ENCODE measurements around the gene CFAP99. TPM values are rescaled to one million over a fixed set of nuclear protein-coding genes. Genes with fewer than 3 reads are reported as not detected.

The CFAP99 gene
- total RNA-seq, 1 donor from 2014 or later = not detected

DNA sequence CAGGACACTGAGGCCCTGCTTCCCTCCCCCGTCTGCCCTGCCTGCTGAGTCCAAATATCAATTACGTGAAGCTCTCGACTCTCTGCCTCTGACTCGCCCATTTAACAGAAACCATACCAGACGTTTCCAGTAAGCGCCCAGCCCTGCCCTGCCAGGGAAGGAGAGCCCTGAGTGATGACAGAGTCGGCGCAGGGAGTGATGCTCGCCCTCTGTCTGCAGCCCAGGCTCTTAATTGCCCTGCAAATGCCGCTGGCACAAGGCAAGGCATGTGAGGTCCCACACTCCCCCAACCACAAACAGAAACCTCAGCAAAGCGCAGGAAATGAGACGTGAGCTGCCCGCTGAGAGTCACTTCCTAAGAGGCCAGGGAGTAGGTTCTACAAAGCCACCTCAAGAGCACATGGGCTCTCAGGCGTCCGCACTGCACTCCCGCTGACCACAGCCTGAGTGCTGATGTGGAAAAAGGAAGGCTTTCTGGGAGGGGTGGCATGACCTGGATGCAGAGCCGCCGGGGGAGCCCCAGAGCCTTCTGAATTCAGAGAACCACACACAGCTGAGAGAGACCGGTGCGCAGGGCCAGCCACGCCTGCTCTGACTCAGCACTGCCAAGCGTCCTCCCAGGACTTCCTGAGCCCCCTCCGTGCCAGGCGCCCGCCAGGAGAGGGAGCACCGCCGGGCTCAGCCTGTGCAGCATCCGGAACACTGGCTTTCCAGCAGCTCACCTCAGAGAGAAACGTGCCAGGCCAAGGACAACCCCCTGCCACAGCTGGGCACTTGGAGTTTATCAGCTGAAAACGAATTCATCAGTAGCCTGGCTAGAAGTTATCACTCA is 5.7 kb upstream of the CFAP99 start:
- Mint-ChIP-seq H3K36me3 (ENCODE audit: insufficient read depth) (no peaks in the 10 kb centered on the region), H3K9me3 (ENCODE audit: low read depth) (no peaks in the 10 kb centered on the region), H3K4me3 (ENCODE audit: low read depth) (peak overlapping the region; percentile 8), H3K4me1 (ENCODE audit: low read depth) (peaks cover 9% of the 10 kb centered on the region), H3K27me3 (peaks cover 72% of the 10 kb centered on the region), H3K27ac (no peak overlapping the region)
- no peak for DNase-seq (ENCODE audit: low spot score, unreplicated experiment)
- TF ChIP-seq, protein P1, sequence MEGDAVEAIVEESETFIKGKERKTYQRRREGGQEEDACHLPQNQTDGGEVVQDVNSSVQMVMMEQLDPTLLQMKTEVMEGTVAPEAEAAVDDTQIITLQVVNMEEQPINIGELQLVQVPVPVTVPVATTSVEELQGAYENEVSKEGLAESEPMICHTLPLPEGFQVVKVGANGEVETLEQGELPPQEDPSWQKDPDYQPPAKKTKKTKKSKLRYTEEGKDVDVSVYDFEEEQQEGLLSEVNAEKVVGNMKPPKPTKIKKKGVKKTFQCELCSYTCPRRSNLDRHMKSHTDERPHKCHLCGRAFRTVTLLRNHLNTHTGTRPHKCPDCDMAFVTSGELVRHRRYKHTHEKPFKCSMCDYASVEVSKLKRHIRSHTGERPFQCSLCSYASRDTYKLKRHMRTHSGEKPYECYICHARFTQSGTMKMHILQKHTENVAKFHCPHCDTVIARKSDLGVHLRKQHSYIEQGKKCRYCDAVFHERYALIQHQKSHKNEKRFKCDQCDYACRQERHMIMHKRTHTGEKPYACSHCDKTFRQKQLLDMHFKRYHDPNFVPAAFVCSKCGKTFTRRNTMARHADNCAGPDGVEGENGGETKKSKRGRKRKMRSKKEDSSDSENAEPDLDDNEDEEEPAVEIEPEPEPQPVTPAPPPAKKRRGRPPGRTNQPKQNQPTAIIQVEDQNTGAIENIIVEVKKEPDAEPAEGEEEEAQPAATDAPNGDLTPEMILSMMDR (IDR thresholded peaks at IDR 0.05; ENCODE audit: unreplicated experiment) = peak; percentile 36

DNA sequence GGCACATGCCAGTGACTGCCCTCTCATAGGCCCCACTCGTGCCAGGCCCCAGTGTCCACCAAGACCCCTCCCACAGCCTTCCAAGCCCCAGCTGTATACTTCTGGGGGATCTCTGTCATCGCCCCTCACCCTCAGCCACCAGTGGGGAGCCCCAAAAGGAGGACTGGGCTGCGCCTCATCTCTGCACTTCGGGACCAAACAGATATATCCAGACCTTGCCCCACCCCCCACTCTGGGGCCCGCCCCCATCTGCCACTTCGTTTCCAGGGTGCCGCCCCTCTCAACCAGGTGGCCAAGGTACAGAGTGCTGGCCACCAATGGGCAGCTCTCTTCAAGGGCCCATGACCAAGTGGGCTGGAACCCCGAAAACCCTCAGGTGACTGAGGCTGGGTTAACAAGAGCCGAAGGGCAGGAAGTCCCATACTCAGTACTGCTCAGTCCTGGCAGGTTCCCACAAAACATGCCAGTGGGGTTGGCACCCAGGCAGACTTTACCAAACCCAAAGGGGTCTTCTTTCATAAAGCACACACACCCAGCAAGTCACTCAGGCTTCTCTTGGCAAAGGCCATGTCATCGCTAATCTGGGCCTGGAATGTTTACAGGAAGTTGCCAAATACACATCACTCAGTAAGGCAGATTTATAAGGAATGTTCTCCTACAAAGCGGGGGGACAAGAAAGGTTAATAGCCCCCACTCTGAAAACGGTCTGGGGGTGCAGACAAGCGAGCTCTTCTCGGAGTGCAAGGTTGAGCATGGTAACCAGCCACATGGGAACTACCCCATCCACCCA is 4.7 kb upstream of the CFAP99 start:
- TF ChIP-seq, protein P1 (IDR thresholded peaks at IDR 0.05; ENCODE audit: unreplicated experiment) = no peak
- peaks cover 9% of the 10 kb centered on the region for H3K4me1 Mint-ChIP-seq (ENCODE audit: low read depth)
- no peak overlapping the region for H3K4me3 Mint-ChIP-seq (ENCODE audit: low read depth)
- no peak overlapping the region for H3K27ac Mint-ChIP-seq
- peaks cover 73% of the 10 kb centered on the region for H3K27me3 Mint-ChIP-seq
- DNase-seq (ENCODE audit: low spot score, unreplicated experiment) = no peak
- no peaks in the 10 kb centered on the region for H3K36me3 Mint-ChIP-seq (ENCODE audit: insufficient read depth)
- H3K9me3 Mint-ChIP-seq (ENCODE audit: low read depth) = no peaks in the 10 kb centered on the region

DNA sequence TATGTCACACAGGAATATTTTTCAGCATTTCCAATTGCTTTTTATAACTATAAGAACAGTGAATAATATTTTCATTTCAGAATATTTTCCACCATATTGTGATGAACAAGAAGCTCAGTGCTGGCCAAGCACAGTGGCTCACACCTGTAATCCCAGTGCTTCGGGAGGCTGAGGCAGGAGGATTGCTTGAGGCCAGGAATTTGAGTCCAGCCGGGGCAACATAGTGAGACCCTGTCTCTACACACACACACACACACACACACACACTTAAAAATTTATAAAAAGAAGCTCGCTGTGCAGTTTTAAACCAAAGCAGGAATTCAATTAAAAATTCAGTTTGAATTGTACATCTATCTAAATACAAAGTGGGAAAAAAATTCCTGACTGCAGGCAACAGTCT is 3.5 kb upstream of the CFAP99 start:
- no peak for DNase-seq (ENCODE audit: low spot score, unreplicated experiment)
- H3K9me3 Mint-ChIP-seq (ENCODE audit: low read depth) = no peaks in the 10 kb centered on the region
- no peak overlapping the region for H3K27ac Mint-ChIP-seq
- peaks cover 82% of the 10 kb centered on the region for H3K27me3 Mint-ChIP-seq
- TF ChIP-seq, protein P1 (IDR thresholded peaks at IDR 0.05; ENCODE audit: unreplicated experiment) = no peak
- no peaks in the 10 kb centered on the region for H3K36me3 Mint-ChIP-seq (ENCODE audit: insufficient read depth)
- peaks cover 21% of the 10 kb centered on the region for H3K4me1 Mint-ChIP-seq (ENCODE audit: low read depth)
- H3K4me3 Mint-ChIP-seq (ENCODE audit: low read depth) = no peak overlapping the region

DNA sequence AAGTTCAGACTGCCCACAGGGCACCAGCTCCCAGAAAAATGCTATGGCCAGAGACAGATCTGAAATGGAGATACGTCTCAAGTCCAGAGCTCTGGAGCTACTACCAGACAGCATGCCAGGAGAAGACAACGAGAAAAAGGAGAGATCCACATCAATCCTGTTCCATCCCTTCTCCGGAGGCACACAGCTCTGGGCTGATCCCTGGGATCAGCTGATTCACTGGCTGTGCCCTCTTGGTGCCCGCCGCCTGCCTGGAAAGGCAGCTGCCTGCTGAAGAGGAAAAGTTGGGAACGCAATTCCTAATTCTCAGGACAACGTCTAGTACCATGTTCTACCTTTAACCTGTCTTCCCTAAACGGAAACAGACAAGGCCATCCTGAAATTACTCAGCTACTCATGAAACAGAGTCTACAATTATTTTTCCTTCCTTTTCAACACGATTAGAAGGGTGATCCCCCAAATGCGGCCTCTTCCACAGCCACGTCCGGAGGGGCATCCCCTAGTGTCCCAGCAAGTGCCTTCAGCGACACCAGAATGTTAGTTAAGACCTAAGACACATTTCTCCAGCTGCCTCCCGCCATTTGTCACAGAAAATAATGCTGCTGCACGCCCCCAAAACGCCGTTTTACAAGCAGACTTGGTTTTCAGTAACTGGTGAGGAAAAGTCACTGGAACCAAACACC is 2.7 kb upstream of the CFAP99 start:
- no peak overlapping the region for H3K27ac Mint-ChIP-seq
- H3K9me3 Mint-ChIP-seq (ENCODE audit: low read depth) = no peaks in the 10 kb centered on the region
- peaks cover 84% of the 10 kb centered on the region for H3K27me3 Mint-ChIP-seq
- H3K4me3 Mint-ChIP-seq (ENCODE audit: low read depth) = no peak overlapping the region
- no peaks in the 10 kb centered on the region for H3K36me3 Mint-ChIP-seq (ENCODE audit: insufficient read depth)
- TF ChIP-seq, protein P1 (IDR thresholded peaks at IDR 0.05; ENCODE audit: unreplicated experiment) = no peak
- peaks cover 21% of the 10 kb centered on the region for H3K4me1 Mint-ChIP-seq (ENCODE audit: low read depth)
- no peak for DNase-seq (ENCODE audit: low spot score, unreplicated experiment)

Data from progenitor cell of endocrine pancreas (in vitro differentiated cells).